CD8-positive, alpha-beta memory T cell (primary cell): Measurements from ENCODE around the gene RNF26. TPM values are rescaled to one million over a fixed set of nuclear protein-coding genes. Genes with fewer than 3 reads are reported as not detected.

Experiments used
- CTCF ChIA-PET: fragments of 350-600 bp; sonication (Branson Sonifier 250); formaldehyde crosslinking; loops from one replicate; lab custom pipeline; 2021; ENCODE audit warnings: antibody characterized with exemption; lab: Charles Lee
- POLR2A ChIA-PET: fragments of 350-600 bp; sonication (Branson Sonifier 250); formaldehyde crosslinking; loops from one replicate; lab custom pipeline; 2021; ENCODE audit warnings: antibody characterized with exemption; lab: Charles Lee
- DNase-seq, 5 donors: peaks; one replicate each; pipeline versions ENCODE4 v3.0.0 to v3.0.0-alpha.2; 2020 to 2022; ENCODE audit warnings: mixed read lengths in 1 of 5
- H3K27ac ChIP-seq: one replicate; pipeline ENCODE4 v1.7.0; 2013; ENCODE audit warnings: low read depth, mild to moderate bottlenecking, low read length, moderate library complexity
- H3K27me3 ChIP-seq: 2 replicates; pipeline ENCODE4 v1.7.0; 2013; ENCODE audit warnings: low read length, mild to moderate bottlenecking; ENCODE audit not compliant: insufficient read depth, poor library complexity, severe bottlenecking
- H3K36me3 ChIP-seq: 2 replicates; pipeline ENCODE4 v1.7.0; 2013; ENCODE audit warnings: mild to moderate bottlenecking, low read length, moderate library complexity; ENCODE audit not compliant: insufficient read depth
- H3K4me1 ChIP-seq: 2 replicates; pipeline ENCODE4 v1.7.0; 2013; ENCODE audit warnings: mild to moderate bottlenecking, low read length, moderate library complexity; ENCODE audit not compliant: insufficient read depth
- H3K4me3 ChIP-seq: 2 replicates; pipeline ENCODE4 v1.7.0; 2013; ENCODE audit warnings: mild to moderate bottlenecking, low read length
- H3K9me3 ChIP-seq: 2 replicates; pipeline ENCODE4 v1.7.0; 2013; ENCODE audit warnings: mild to moderate bottlenecking, low read length
- H3K27ac Mint-ChIP-seq, 8 donors: one replicate each; pipeline ENCODE4 v1.8.0; 2020 to 2021; ENCODE audit warnings: mixed read lengths in 8 of 8, mild to moderate bottlenecking in 6 of 8, inconsistent platforms in 3 of 8, moderate library complexity in 3 of 8
- H3K27me3 Mint-ChIP-seq, 2 donors: one replicate each; pipeline ENCODE4 v1.8.0; 2020 to 2021; ENCODE audit warnings: mixed read lengths in 2 of 2, mild to moderate bottlenecking in 1 of 2, moderate library complexity in 1 of 2
- H3K36me3 Mint-ChIP-seq, 3 donors: one replicate each; pipeline ENCODE4 v1.8.0; 2020 to 2021; ENCODE audit warnings: mixed read lengths in 3 of 3, inconsistent platforms in 1 of 3, mild to moderate bottlenecking in 1 of 3
- H3K4me1 Mint-ChIP-seq, 3 donors: one replicate each; pipeline ENCODE4 v1.8.0; 2020 to 2021; ENCODE audit warnings: mixed read lengths in 3 of 3, inconsistent platforms in 1 of 3, mild to moderate bottlenecking in 1 of 3
- H3K4me3 Mint-ChIP-seq, 7 donors: one replicate each; pipeline ENCODE4 v1.8.0; 2020 to 2021; ENCODE audit warnings: mixed read lengths in 7 of 7, mild to moderate bottlenecking in 6 of 7, moderate library complexity in 4 of 7, inconsistent platforms in 2 of 7
- H3K9me3 Mint-ChIP-seq, 5 donors: one replicate each; pipeline ENCODE4 v1.8.0; 2020 to 2022; ENCODE audit warnings: mixed read lengths in 5 of 5, mild to moderate bottlenecking in 3 of 5, moderate library complexity in 2 of 5, inconsistent platforms in 1 of 5
- polyA plus RNA-seq: library from polyadenylated mRNA; unstranded; fragments of 300-500 nt; fragmentation: Illumina TruSeq; gene quantifications from one replicate; pipeline ENCODE4 v1.2.3, GENCODE V29; 2021
- total RNA-seq, 2 experiments: library from RNA; stranded (reverse); gene quantifications; one replicate each; pipeline ENCODE4 v1.2.3, GENCODE V29; 2021

Gene RNF26
- total and polyA plus RNA-seq, 3 experiments from 2014 or later = 33.2 to 46.1 (median 34.8) TPM

DNA sequence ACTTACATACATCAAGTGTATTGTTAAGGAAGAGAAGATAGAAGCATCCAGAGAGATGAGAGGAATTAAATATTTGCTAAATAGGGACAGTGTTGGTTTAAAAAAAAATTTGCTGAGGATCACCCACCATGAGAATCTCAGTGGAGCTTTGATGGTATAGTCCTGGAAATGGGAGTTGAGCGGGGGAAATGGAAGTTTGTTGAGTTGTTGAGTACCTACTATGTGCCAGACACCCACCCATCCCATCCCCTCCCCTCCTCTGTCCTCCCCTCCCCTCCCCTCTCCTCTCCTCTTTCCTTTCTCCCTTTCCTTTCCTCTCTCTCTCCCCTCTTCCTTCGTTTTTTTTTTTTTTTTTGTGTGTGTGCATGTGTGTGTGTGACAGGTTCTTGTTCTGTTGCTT, 16.9 kb downstream of the RNF26 start:
- H3K36me3 Mint-ChIP-seq = no peaks in the 10 kb centered on the region
- CTCF ChIA-PET = interaction anchor here (1.3 kb wide), 1 partner anchor 13 kb away, joined by 4 read pairs; no protein-coding TSS in a partner anchor
- no peaks in the 10 kb centered on the region for H3K27me3 ChIP-seq
- DNase-seq = no peak
- H3K4me1 ChIP-seq = no peaks in the 10 kb centered on the region
- peaks cover 19 to 49% of the 10 kb centered on the region in 2 donors for H3K27me3 Mint-ChIP-seq
- H3K4me3 Mint-ChIP-seq = no peak overlapping the region
- no peaks in the 10 kb centered on the region for H3K36me3 ChIP-seq
- H3K9me3 ChIP-seq = no peaks in the 10 kb centered on the region
- POLR2A ChIA-PET = interaction anchor here (1.1 kb wide), 1 partner anchor 30 kb away, joined by 3 read pairs; no protein-coding TSS in a partner anchor
- H3K27ac ChIP-seq = no peak overlapping the region
- H3K9me3 Mint-ChIP-seq = no peaks in the 10 kb centered on the region
- no peak overlapping the region for H3K4me3 ChIP-seq
- H3K4me1 Mint-ChIP-seq = peaks cover 7 to 10% (median 7%) of the 10 kb centered on the region in 3 donors
- no peak overlapping the region for H3K27ac Mint-ChIP-seq

DNA sequence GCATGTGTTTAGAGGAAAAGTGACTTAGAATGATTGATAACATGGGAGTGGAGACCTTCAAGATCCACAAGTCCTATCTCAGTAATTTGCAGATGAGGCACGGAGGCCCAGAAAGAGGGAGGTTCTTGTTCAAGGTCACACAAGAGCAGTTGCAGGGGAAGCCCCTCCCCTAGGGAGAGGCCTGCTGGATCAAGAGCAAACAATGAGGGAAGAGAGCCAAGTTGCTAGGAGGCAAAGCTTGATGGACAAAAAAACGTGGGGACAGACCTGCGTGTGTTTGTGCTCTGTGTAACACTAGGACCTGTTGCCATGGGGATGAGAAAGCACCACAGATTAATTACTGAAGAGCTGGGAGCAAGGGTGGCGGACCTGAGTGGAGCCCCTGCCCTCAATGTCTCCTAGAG, 18.5 kb downstream of the RNF26 start:
- Histone ChIP-seq H3K27ac (no peak overlapping the region), H3K4me3 (no peak overlapping the region), H3K4me1 (no peaks in the 10 kb centered on the region), H3K27me3 (no peaks in the 10 kb centered on the region), H3K9me3 (no peaks in the 10 kb centered on the region), H3K36me3 (no peaks in the 10 kb centered on the region)
- no peak for DNase-seq
- H3K27me3 Mint-ChIP-seq = peaks cover 19 to 42% of the 10 kb centered on the region in 2 donors
- peaks cover 11 to 16% (median 13%) of the 10 kb centered on the region in 3 donors for H3K4me1 Mint-ChIP-seq
- POLR2A ChIA-PET = no interaction called here
- CTCF ChIA-PET = interaction anchor here (1.1 to 2.1 kb wide), 4 partner anchors 14 to 29 kb away, joined by 3 to 6 read pairs (median 4); partner anchors contain the start of gene USP2
- no peaks in the 10 kb centered on the region for H3K36me3 Mint-ChIP-seq
- no peak overlapping the region for H3K27ac Mint-ChIP-seq
- H3K4me3 Mint-ChIP-seq = peak overlapping the region in 1 of 7 donors; percentile 36
- no peaks in the 10 kb centered on the region for H3K9me3 Mint-ChIP-seq

DNA sequence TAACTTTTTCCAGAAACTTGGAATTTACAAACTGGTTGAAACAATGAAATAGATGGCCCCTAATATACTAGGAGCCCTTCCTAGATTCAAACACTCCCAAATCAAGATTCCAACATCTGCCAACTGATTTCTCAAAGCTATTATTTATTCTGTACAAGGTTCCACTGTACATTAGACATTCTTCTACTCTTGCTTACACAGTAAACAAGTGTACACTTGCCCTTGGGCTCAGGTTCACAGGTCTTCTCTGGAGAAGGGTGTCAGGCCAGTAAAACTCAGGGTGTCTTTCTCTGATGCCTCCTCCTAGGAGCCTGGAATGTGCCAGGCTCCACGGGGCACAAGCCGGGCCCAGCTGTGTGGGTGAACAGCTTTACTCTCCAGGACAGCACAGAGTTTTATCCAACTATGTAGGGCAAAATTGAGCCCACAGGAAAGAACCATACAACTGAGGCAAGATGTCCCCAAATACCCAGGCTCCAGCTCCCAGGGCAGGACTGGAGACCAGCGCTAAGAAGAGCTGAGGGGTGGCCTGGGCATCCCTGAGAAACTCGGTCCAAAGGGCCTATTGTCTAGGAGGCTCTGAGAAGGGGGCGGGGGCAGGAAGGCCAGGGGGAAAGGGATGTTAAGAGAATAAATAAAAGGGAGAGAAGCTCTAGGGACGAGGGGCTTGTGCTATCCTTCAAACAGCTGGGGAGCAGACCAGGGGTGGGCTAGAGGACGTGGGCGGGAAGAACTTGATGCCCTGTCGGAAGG, 20.9 kb downstream of the RNF26 start:
- no peak for DNase-seq
- Histone ChIP-seq H3K36me3 (no peaks in the 10 kb centered on the region), H3K9me3 (no peaks in the 10 kb centered on the region), H3K27ac (no peak overlapping the region), H3K27me3 (no peaks in the 10 kb centered on the region), H3K4me1 (no peaks in the 10 kb centered on the region), H3K4me3 (no peak overlapping the region)
- Mint-ChIP-seq H3K27me3 (peaks cover 17 to 42% of the 10 kb centered on the region in 2 donors), H3K4me1 (peaks cover 7 to 11% (median 11%) of the 10 kb centered on the region in 3 donors), H3K9me3 (no peaks in the 10 kb centered on the region), H3K27ac (no peak overlapping the region), H3K4me3 (peak overlapping the region in 6 of 7 donors; percentile 17 to 94 (median 59)), H3K36me3 (no peaks in the 10 kb centered on the region)
- POLR2A ChIA-PET = interaction anchor here (1.3 kb wide), 1 partner anchor 17 kb away, joined by 3 read pairs; no protein-coding TSS in a partner anchor
- CTCF ChIA-PET = interaction anchor here (0.8 to 4.7 kb wide), 12 partner anchors 9 to 374 kb away, joined by 3 to 145 read pairs (median 12); partner anchors contain the start of genes NECTIN1 and USP2

DNA sequence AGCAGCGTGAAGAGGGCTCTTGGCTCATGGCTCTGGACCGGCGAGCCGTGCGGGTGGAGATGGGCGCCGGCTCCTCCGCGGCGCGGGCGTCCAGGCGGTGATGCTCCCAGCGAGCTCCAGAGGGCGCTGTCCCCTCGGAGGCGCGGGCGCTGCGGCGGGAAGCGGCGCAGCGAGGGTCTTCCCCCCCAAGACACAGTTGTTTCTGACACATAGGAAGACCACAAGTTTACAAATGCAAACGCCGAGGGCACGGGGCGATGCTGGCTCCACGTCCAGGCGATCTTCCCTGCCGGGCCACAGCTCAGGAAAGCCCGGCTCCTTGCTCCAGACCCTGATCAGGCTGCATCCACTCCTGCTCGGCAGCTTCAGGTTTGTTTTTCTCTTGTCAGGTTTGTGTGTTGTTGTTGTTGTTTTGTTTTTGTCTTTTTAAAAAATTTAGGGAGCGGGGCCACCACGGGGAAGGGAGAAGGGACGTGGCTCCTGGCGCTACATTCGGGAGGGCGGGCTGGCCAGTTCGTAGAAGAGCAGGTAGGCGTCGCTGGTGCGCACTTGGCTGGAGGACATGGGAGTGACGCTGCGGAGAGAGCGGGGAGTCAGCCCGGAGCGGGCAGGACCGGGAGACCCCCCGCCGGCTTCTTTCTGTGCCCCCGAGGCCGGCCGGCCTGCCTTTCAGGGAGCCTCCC, 22.2 kb downstream of the RNF26 start:
- Mint-ChIP-seq H3K27ac (peak overlapping the region in 7 of 8 donors; percentile 43 to 95 (median 74)), H3K36me3 (no peaks in the 10 kb centered on the region), H3K9me3 (no peaks in the 10 kb centered on the region), H3K4me3 (peak overlapping the region; percentile 82 to 95 (median 88)), H3K27me3 (peaks cover 15 to 40% of the 10 kb centered on the region in 2 donors), H3K4me1 (peaks cover 6 to 9% (median 8%) of the 10 kb centered on the region in 3 donors)
- ChIA-PET CTCF (interaction anchor here (0.6 to 4.7 kb wide), 21 partner anchors 8 to 373 kb away, joined by 3 to 145 read pairs (median 6); partner anchors contain the start of genes CBL, MFRP, NECTIN1 and USP2), POLR2A (interaction anchor here (1.2 to 1.6 kb wide), 3 partner anchors 18 to 118 kb away, joined by 3 to 5 read pairs (median 4); partner anchors contain the start of gene USP2)
- DNase-seq = peak; percentile 61 to 81 (median 67)
- peak overlapping the region; percentile 80 for H3K4me3 ChIP-seq
- H3K27me3 ChIP-seq = no peaks in the 10 kb centered on the region
- H3K9me3 ChIP-seq = no peaks in the 10 kb centered on the region
- no peaks in the 10 kb centered on the region for H3K4me1 ChIP-seq
- no peaks in the 10 kb centered on the region for H3K36me3 ChIP-seq
- peak overlapping the region; percentile 62 for H3K27ac ChIP-seq

DNA sequence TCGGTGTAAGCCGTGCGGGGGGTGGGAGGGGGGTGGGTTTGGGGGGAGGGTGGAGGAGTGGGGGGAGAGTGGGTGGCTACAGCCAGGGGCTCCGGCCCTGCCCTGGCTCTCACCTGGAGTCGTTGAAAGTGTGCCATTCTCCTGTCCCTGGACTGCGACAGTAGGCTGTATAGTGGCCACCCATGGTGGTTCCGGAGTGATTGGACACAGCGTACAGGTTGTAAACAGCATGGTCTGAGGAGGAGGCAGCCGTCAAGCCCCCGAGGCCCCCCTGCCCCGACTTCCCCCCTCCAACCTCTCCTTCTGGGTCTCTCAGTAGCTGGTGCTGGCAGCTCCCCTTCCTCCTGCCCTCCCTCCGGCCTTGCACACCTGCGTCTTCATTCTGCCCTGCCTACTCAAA, 22.7 kb downstream of the RNF26 start:
- H3K27me3 Mint-ChIP-seq = peaks cover 12 to 35% of the 10 kb centered on the region in 2 donors
- no peak for DNase-seq

DNA sequence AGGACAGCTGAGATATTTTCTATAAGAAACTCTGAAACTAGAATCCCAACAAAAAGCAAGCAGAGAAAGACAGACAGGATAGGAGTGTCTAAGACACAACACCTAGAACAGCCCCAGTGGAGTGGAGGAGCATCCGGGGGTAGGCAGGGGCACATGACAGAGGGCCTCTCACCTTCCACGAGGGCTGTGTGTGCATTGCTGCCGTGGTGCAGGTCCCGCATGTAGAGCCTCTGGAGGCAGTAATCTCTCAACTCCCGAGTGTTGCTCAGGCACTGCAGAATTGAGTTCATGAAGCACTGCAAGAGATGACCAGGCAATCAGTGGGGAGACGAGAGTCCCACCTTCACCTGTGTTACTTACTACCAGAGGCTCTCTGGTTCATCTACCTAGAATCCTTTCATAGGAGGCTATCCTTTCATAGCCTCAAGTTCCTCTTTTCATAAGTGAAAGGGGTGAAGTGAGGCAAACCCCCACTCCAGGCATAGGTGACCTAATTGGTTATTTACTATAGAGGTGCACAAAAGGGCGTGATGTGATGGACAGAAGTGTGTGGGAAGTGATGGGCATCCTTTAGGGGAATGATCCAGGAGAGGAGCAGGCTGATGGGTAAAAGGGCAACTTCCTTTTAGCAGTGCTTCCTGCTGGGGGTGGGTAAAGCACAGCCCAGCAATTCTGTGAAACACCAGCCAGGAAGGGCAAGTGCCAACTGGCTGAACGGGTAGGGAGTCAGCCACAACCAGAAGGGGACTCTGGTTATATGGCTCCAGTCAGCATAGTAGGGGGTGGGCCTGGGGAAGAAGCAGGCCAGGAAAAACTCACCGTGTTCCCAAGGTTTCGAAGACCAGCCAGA, 25.3 kb downstream of the RNF26 start:
- Mint-ChIP-seq H3K4me3 (no peak overlapping the region), H3K36me3 (no peaks in the 10 kb centered on the region), H3K4me1 (peaks cover 12 to 18% (median 15%) of the 10 kb centered on the region in 3 donors), H3K9me3 (no peaks in the 10 kb centered on the region), H3K27ac (peak overlapping the region in 2 of 8 donors; percentile 11 to 14), H3K27me3 (peaks cover 15 to 39% of the 10 kb centered on the region in 2 donors)
- ChIA-PET POLR2A (no interaction called here), CTCF (interaction anchor here (4.7 to 5.5 kb wide), 2 partner anchors 15 to 20 kb away, joined by 26 to 145 read pairs; partner anchors contain the start of gene USP2)
- H3K4me3 ChIP-seq = no peak overlapping the region
- H3K36me3 ChIP-seq = no peaks in the 10 kb centered on the region
- peaks cover 4% of the 10 kb centered on the region for H3K4me1 ChIP-seq
- H3K27ac ChIP-seq = no peak overlapping the region
- H3K27me3 ChIP-seq = peaks cover 20% of the 10 kb centered on the region
- DNase-seq = no peak
- H3K9me3 ChIP-seq = no peaks in the 10 kb centered on the region

More for the DNA sequence above, 22.7 kb downstream of the RNF26 start:
- Histone ChIP-seq H3K36me3 (no peaks in the 10 kb centered on the region), H3K4me1 (no peaks in the 10 kb centered on the region), H3K27ac (no peak overlapping the region), H3K9me3 (no peaks in the 10 kb centered on the region), H3K27me3 (no peaks in the 10 kb centered on the region), H3K4me3 (no peak overlapping the region)
- H3K9me3 Mint-ChIP-seq = no peaks in the 10 kb centered on the region
- peak overlapping the region in 3 of 8 donors; percentile 9 to 39 (median 12) for H3K27ac Mint-ChIP-seq
- CTCF ChIA-PET = interaction anchor here (1.2 to 4.7 kb wide), 11 partner anchors 8 to 119 kb away, joined by 6 to 145 read pairs (median 13); partner anchors contain the start of genes MFRP and USP2
- POLR2A ChIA-PET = interaction anchor here (0.6 to 1.6 kb wide), 3 partner anchors 23 to 118 kb away, joined by 4 to 5 read pairs (median 4); partner anchors contain the start of gene USP2
- no peaks in the 10 kb centered on the region for H3K36me3 Mint-ChIP-seq
- H3K4me3 Mint-ChIP-seq = peak overlapping the region in 6 of 7 donors; percentile 11 to 85 (median 64)
- peaks cover 6 to 9% (median 8%) of the 10 kb centered on the region in 3 donors for H3K4me1 Mint-ChIP-seq
